AG04449 (cell line): Measurements from ENCODE around the gene ADORA2B.
"Not testable (repeated sequence)": the region's sequence is repeated elsewhere in the genome, so short reads cannot be mapped to it uniquely, and the experiment has no call there.

ENCODE experiments used
- CTCF ChIA-PET: fragments of 350-600 bp; formaldehyde crosslinking; extraction: SDS; loops from one replicate; lab custom pipeline; 2021; ENCODE audit warnings: antibody characterized with exemption; lab: Yijun Ruan, JAX
- POLR2A ChIA-PET: fragments of 400-600, 350-600 bp; formaldehyde crosslinking; extraction: SDS; loops from one replicate; lab custom pipeline; 2020; ENCODE audit warnings: antibody characterized with exemption, inconsistent platforms; lab: Yijun Ruan, JAX
- DNase-seq: peaks from one replicate; pipeline ENCODE4 v3.0.0-alpha.2; 2010; ENCODE audit warnings: low read depth, low spot score
- H3K4me3 ChIP-seq: 2 replicates; pipeline ENCODE4 v1.5.1; 2011; ENCODE audit warnings: low read depth, mild to moderate bottlenecking, control low read depth, low read length
- TF ChIP-seq, protein P1 (sequence below): IDR thresholded peaks from one replicate; pipeline ENCODE4 v1.5.1; 2011; ENCODE audit warnings: mild to moderate bottlenecking, moderate library complexity, low read length, control low read depth, inconsistent platforms; ENCODE audit not compliant: insufficient read depth; ENCODE audit errors: missing control alignments

The ADORA2B gene

DNA sequence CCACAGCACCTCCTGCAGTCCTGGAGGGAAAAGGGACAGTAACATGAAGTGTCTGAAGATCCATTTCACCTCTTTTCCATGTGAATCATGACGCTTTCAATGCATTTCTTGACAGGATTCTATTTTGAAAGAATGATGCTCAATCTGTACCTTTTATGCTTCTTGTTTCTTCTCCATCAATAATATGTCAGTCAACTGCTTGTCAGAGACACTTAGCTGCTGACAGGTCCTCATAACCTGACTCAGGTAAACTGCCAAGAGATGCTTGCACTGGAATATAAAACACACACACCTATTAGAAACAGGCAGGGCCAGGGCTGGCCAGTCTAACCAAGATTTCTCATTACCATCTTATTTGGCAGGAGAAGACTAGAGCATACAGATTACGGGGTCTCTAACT lies 33.0 kb downstream of the ADORA2B start:
- CTCF ChIA-PET = no interaction called here
- POLR2A ChIA-PET = no interaction called here
- DNase-seq = no peak
- no peak overlapping the region for H3K4me3 ChIP-seq
- TF ChIP-seq, protein P1, sequence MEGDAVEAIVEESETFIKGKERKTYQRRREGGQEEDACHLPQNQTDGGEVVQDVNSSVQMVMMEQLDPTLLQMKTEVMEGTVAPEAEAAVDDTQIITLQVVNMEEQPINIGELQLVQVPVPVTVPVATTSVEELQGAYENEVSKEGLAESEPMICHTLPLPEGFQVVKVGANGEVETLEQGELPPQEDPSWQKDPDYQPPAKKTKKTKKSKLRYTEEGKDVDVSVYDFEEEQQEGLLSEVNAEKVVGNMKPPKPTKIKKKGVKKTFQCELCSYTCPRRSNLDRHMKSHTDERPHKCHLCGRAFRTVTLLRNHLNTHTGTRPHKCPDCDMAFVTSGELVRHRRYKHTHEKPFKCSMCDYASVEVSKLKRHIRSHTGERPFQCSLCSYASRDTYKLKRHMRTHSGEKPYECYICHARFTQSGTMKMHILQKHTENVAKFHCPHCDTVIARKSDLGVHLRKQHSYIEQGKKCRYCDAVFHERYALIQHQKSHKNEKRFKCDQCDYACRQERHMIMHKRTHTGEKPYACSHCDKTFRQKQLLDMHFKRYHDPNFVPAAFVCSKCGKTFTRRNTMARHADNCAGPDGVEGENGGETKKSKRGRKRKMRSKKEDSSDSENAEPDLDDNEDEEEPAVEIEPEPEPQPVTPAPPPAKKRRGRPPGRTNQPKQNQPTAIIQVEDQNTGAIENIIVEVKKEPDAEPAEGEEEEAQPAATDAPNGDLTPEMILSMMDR = no peak

DNA sequence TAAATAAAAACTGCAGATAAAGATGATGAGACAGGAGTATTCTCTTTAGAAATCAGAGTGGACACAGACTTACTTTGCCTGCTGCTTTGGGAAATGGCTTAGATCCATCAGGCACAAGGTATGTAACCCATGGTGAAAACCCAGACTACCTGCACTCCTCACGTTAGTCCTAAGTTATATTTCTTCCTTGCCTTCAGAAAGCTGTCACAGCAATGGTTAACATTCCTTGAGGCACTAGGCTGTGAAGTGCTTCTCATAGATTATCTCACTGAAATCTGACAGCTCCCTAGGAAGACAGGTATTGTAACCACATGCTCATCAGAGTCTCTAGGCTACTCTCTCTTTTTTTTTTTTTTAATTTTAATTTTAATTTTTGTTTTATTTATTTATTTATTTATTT lies 33.7 kb downstream of the ADORA2B start:
- ChIA-PET CTCF (no interaction called here), POLR2A (no interaction called here)
- no peak overlapping the region for H3K4me3 ChIP-seq
- no peak for DNase-seq
- TF ChIP-seq, protein P1 = no peak

DNA sequence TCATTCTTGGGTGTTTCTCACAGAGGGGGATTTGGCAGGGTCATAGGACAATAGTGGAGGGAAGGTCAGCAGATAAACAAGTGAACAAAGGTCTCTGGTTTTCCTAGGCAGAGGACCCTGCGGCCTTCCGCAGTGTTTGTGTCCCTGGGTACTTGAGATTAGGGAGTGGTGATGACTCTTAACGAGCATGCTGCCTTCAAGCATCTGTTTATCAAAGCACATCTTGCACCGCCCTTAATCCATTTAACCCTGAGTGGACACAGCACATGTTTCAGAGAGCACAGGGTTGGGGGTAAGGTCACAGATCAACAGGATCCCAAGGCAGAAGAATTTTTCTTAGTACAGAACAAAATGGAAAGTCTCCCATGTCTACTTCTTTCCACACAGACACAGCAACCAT lies 34.1 kb downstream of the ADORA2B start:
- CTCF ChIA-PET, POLR2A ChIA-PET, DNase-seq, H3K4me3 ChIP-seq: not testable (repeated sequence)

DNA sequence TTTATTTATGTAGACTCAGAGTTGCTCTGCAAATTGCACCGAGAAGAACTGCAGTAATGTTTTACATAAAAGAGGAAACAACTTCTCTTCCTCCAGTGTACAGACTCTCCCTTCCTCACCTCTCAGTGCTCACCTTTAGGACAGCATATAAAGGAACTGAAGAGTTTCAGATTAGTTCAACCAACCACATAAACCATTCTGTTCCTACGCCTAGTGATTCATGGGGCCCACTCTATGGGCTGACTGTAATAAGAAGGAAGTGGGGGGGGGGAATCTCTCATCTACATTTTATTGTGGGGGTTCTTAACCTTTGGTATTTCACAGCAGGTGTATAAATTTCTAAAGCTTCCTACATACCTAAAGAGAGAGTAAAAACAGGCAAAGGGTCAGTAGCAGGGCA lies 36.3 kb downstream of the ADORA2B start:
- H3K4me3 ChIP-seq = no peak overlapping the region
- no peak for DNase-seq
- ChIA-PET POLR2A (no interaction called here), CTCF (interaction anchor here (1.6 kb wide), 1 partner anchor 37 kb away, joined by 4 read pairs; the partner anchor contains the start of gene ADORA2B)
- TF ChIP-seq, protein P1 = no peak

DNA sequence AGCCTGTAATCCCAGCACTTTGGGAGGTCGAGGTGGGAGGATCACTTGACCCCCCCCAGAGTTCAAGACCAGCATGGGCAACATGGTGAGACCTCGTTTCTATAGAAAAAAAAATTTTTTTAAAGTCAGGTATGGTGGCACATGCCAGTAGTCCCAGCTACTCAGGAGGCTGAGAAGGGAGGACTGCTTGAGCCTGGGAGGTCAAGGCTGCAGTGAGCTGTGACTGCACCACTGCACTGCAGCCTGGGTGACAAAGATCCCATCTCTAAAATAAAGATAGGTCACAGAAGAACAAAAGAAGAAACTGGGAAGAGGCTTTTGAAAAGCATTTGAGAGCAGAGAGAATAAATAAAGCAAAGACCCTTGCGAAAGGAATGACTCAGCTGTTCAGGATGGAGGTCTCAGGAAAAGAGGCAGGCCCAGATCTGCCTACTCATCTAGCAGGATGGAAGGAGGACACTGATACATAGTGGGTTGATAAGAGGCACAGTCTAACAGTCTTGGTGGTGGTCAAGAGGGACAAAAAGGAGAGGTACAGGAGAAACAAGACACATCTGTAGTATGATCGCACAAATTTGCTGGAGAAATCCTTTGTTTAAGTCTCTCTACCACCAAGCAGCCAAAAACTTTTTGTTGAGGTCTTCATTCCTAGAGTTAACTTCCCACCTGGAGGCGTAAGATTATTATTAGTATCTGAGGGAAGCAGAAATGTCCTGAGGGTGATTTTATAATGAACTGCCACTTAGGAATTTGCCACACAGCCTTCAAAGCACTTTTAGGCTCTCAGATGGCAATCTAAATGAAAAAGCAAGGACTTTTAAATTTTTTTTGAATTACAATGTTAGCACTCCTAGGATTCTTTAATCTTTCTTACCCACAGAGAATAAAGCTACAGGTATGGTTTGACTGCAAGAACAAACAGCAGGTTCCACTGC lies 37.0 kb downstream of the ADORA2B start:
- CTCF ChIA-PET = interaction anchor here (0.8 to 1.6 kb wide), 3 partner anchors 15 to 37 kb away, joined by 3 to 4 read pairs (median 3); partner anchors contain the start of gene ADORA2B
- TF ChIP-seq, protein P1 = no peak
- no peak overlapping the region for H3K4me3 ChIP-seq
- POLR2A ChIA-PET = no interaction called here
- DNase-seq = no peak

DNA sequence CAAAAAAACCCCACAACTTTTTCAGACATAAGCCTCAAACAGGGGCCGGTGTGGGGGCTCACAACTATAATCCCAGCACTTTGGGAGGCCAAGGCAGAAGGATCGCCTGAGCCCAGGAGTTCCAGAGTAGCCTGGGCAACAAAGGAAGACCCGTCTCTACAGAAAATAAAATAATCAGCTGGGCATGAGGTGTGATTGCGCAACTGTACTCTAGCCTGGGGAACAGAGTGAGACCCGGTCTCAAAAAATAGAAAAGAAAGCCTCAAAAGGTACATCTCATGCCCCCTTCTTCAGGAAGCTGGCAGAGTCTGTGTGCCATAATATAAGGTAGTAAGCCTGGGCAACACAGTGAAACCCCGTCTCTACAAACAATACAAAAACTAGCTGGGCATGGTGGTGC lies 51.4 kb downstream of the ADORA2B start:
- no peak for DNase-seq
- TF ChIP-seq, protein P1 = no peak
- ChIA-PET POLR2A (no interaction called here), CTCF (interaction anchor here (1.0 to 5.0 kb wide), 5 partner anchors 12 to 168 kb away, joined by 3 to 43 read pairs (median 4); partner anchors contain the start of gene ADORA2B)
- H3K4me3 ChIP-seq = no peak overlapping the region
